ENCODE data around the gene HECTD1.

HECTD1 gene

GRCh38 chr14:31161274-31161673 is 46.3 kb downstream of the HECTD1 start:
- DNase-seq (ENCODE audit: low read depth in 2 of 3, low spot score in 2 of 3), result no peak

GRCh38 chr14:31159682-31160296 is 47.8 kb downstream of the HECTD1 start:
- DNase-seq (ENCODE audit: low read depth in 2 of 3, low spot score in 2 of 3), result no peak

GRCh38 chr14:31154956-31155355 is 52.6 kb downstream of the HECTD1 start:
- DNase-seq (ENCODE audit: low read depth in 2 of 3, low spot score in 2 of 3), result no peak

GRCh38 chr14:31142455-31143087 is 65.0 kb downstream of the HECTD1 start:
- no peak for DNase-seq (ENCODE audit: low read depth in 2 of 3, low spot score in 2 of 3)

GRCh38 chr14:31139301-31139847 is 68.2 kb downstream of the HECTD1 start:
- DNase-seq (ENCODE audit: low read depth in 2 of 3, low spot score in 2 of 3), result no peak

- no peak for DNase-seq (ENCODE audit: low read depth in 2 of 3, low spot score in 2 of 3)
Measured at GRCh38 chr14:31138301-31138700, 69.3 kb downstream of the HECTD1 start.

GRCh38 chr14:31137214-31137889 is 70.2 kb downstream of the HECTD1 start:
- no peak for DNase-seq (ENCODE audit: low read depth in 2 of 3, low spot score in 2 of 3)

GRCh38 chr14:31133133-31133532 is 74.5 kb downstream of the HECTD1 start:
- DNase-seq (ENCODE audit: low read depth in 2 of 3, low spot score in 2 of 3), result no peak

- DNase-seq (ENCODE audit: low read depth in 2 of 3, low spot score in 2 of 3), result no peak
Measured at GRCh38 chr14:31128601-31129526, 78.7 kb downstream of the HECTD1 start.

GRCh38 chr14:31127690-31128089 is 79.9 kb downstream of the HECTD1 start:
- no peak for DNase-seq (ENCODE audit: low read depth in 2 of 3, low spot score in 2 of 3)

- no peak for DNase-seq (ENCODE audit: low read depth in 2 of 3, low spot score in 2 of 3)
Measured at GRCh38 chr14:31126680-31127079, 80.9 kb downstream of the HECTD1 start.

GRCh38 chr14:31125231-31125630 is 82.4 kb downstream of the HECTD1 start:
- DNase-seq (ENCODE audit: low read depth in 2 of 3, low spot score in 2 of 3), result no peak

GRCh38 chr14:31124197-31124596 is 83.4 kb downstream of the HECTD1 start:
- no peak for DNase-seq (ENCODE audit: low read depth in 2 of 3, low spot score in 2 of 3)

- DNase-seq (ENCODE audit: low read depth in 2 of 3, low spot score in 2 of 3), result no peak
Measured at GRCh38 chr14:31122921-31123320, 84.7 kb downstream of the HECTD1 start.

- DNase-seq (ENCODE audit: low read depth in 2 of 3, low spot score in 2 of 3), result no peak
Measured at GRCh38 chr14:31122098-31122611, 85.4 kb downstream of the HECTD1 start.

- no peak for DNase-seq (ENCODE audit: low read depth in 2 of 3, low spot score in 2 of 3)
Measured at GRCh38 chr14:31118892-31119291, 88.7 kb downstream of the HECTD1 start.

- no peak for DNase-seq (ENCODE audit: low read depth in 2 of 3, low spot score in 2 of 3)
Measured at GRCh38 chr14:31113794-31114193, 93.8 kb downstream of the HECTD1 start.

- DNase-seq (ENCODE audit: low read depth in 2 of 3, low spot score in 2 of 3), result no peak
Measured at GRCh38 chr14:31110872-31111271, 96.7 kb downstream of the HECTD1 start.

- no peak for DNase-seq (ENCODE audit: low read depth in 2 of 3, low spot score in 2 of 3)
Measured at GRCh38 chr14:31109257-31109656, 98.3 kb downstream of the HECTD1 start.

GRCh38 chr14:31106768-31107167 is 100.8 kb downstream of the HECTD1 start:
- DNase-seq (ENCODE audit: low read depth in 2 of 3, low spot score in 2 of 3), result no peak

- no peak for DNase-seq (ENCODE audit: low read depth in 2 of 3, low spot score in 2 of 3)
Measured at GRCh38 chr14:31097081-31097480, 110.5 kb downstream of the HECTD1 start.
